Glomerular visceral epithelial cell (primary cell): Measurements from ENCODE around the gene EIF3F.

Experiments
- DNase-seq: peaks from one replicate; pipeline ENCODE4 v3.0.0-alpha.2; 2016; ENCODE audit errors: extremely low spot score

EIF3F gene, protein sequence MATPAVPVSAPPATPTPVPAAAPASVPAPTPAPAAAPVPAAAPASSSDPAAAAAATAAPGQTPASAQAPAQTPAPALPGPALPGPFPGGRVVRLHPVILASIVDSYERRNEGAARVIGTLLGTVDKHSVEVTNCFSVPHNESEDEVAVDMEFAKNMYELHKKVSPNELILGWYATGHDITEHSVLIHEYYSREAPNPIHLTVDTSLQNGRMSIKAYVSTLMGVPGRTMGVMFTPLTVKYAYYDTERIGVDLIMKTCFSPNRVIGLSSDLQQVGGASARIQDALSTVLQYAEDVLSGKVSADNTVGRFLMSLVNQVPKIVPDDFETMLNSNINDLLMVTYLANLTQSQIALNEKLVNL

DNA sequence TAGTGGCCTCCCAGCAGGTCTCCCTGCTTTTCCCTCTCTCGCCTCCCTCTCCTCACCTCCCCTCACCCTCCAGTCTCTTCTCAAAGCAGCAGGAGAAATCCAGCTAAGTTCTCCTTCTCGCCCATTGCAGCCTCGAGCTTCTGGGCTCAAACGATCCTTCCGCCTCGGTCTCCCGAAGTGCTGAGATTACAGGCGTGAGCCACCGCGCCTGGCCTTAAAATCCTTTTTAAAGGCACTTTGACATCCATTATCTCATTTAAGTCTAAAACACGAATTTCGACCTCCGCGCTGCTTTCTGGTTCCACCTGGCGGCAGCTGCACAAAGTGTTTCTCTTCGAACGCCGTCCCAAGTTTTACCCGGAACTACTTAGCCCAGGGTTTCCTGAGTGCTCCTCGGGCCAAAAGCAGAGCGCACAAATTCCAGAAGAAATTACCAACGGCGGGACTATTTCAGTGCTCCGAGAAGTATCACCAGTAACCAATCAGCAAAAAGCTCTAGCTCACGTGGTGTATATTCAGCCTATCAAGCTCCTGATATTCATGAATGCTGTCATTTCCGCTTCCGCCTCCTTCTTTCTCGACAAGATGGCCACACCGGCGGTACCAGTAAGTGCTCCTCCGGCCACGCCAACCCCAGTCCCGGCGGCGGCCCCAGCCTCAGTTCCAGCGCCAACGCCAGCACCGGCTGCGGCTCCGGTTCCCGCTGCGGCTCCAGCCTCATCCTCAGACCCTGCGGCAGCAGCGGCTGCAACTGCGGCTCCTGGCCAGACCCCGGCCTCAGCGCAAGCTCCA is at the start of gene EIF3F:
Gene EIF3F (plus strand): TSS at position 570 of the 792 bp plus-strand sequence. CDS start 16 bp downstream, at position 586.
- peak; percentile 98 for DNase-seq

DNA sequence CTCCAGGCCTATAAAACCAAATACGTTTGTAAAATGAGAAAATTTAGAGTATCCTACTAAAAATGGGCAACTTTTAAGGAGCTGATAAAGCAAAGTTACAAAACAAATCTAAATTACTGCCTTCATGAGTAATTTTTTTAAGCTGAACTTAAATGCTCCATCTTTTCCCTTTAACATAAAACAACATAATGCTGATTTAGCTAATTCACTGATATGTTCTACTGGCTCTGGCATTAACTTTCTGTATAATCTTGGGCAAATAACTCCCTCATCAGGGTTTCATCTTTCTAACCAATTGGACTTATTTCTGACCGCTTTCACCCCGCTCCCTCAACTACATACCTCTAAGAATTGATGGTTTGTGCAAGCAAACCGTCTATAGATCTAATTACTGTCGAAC is 46.0 kb upstream of the EIF3F start:
- DNase-seq = no peak

DNA sequence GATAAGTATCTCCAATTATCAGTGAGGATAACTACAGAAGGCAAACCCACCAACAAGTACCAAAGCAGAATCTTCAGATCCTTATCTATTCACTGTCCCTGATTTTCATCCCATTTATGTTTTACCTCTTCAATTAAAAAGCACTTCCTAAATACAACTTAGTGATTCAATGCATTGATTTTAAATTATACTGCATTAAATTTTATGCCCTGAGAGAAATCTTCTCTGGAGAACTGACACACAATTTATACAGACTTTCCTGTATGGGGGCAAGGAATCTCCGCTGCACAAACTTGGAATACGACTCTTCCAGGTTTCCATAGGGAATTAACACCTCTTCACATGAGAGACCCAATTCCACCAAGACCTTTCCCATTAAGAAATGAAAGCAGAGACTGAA is 45.5 kb upstream of the EIF3F start, which contains the start of gene OR10A3:
Gene OR10A3 (minus strand): TSS at position 101 of the 400 bp plus-strand sequence. CDS start 2,188 bp downstream, outside the sequence.
- no peak for DNase-seq

DNA sequence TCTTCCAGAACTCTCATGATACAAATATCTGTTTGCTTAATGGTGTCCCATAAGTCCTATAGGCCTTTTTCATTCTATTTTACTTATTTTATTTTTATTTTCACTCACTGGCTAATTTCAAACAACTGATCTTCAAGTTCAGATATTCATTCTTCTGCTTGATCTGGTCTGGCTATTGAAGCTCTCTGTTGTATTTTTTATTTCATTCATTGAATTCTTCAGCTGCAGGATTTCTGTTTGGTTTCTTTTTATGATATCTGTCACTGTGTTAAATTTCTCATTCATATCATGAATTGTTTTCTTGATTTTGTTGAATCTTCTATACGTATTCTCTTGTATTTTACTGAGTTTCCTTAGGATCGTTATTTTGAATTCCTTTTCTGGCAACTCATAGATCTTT is 43.0 kb upstream of the EIF3F start:
- no peak for DNase-seq

DNA sequence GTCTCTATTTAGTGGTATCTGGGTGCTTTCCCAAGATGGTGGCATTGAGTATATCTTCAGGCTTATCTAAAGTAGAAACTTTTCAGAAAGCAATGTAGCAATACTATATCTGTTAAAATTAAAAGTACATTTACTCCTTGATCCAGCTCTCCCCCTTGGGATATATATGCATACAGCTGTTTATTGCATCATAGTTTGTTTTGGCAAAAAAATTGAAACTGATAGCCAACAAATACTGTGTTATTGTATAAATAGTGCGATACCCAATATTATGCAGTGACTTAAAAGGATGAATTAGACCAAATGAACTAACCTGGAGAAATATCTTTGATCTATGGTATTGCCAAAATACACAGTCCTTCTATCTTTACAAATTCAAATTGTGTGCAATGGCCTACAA is 37.2 kb upstream of the EIF3F start:
- no peak for DNase-seq

DNA sequence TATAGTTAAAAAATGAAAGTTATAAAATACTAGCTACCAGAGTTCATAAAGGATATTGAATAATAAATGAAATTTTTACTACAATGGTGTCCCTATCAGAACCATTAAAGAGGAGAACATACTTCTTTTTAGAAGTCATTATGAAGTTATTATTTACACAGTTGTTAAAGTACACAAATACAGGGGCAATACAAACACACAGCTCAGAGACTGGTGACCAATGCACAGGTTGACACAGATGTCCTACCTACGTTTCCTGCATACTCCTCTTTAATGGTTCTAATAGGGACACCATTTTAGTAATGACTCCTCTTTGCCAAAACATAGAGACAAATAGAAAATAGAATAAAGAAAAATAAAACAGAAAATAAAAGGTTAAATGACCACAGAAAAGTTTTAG is 31.9 kb upstream of the EIF3F start:
- no peak for DNase-seq

DNA sequence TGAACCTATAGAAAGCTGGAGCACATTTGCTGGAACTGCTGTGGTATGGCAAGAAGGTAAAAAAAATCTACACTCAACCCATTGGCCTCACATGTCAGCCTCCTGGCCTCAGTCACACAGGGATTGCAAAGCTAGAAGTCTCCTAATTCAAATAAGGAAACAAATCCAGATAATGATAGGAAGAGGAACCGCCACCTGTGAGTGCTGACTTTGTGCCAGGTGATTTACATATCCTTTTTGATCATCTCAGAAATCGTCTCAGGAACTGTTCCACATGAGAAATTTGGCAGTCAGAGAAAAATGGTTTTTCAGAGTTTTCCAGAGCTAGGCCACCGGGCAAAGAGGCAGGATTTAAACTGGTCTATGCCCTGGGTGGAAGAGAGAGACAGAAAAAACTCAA is 22.9 kb upstream of the EIF3F start:
- DNase-seq = no peak

DNA sequence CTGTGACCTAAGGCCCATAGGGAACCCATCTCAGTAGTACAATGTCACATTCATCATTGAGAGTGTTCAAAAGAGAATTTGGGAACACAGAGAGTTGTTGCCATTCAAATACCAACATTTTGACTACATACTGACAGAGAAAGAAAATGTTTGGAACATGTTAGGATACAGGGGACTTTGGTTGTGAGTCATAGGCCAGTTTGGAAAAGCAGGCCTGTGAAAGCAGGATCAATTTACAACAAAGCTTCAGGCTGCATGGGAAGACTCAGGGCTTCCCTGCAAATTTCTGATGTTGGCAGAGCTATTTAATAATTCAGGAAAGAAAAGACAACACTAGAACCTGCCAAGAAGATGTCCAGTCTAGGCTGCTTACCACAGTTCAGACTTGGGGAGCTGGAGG is 22.3 kb upstream of the EIF3F start:
- no peak for DNase-seq

DNA sequence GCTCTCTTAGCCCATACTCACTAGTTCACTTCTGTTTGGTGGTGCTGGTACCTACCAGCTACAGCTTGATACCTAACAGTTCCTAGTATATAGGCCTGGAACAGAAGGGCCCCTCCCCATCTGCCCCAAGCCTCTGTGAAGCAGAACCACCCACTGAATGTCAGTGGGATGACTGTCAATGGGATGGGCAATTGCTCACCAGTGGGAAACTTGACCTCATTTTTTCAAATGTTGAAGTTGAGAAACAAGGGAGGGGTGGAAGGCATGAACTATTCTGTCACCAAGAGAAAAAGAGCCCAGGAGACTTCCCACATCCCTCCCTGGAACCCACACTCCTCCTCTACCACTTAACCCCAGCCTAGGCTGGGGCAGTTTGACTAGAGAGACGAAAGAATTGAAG is 21.8 kb upstream of the EIF3F start, which contains the start of gene NLRP10:
Gene NLRP10 (minus strand): TSS at position 62 of the 400 bp plus-strand sequence. CDS start 1,952 bp downstream, outside the sequence.
- no peak for DNase-seq

DNA sequence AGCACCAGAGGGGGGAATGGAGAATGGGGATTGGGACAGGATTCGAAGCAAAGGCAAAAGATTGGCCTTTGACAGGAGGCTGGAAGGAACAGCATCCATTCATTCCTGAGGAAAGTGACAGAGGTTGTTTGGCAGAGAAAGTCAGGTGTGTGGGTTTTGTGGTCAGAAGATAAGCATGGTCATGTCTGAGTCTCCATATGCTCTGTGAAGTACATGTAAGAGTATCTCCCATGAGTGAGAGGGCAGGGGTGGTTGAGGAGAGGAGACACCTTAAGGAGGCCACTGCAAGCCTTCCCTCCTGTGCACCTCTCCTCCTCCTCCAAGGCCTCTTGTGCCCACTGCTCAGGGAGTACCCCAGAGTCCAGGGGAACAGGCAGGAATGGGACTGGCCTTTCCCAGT is 20.0 kb upstream of the EIF3F start:
- no peak for DNase-seq

DNA sequence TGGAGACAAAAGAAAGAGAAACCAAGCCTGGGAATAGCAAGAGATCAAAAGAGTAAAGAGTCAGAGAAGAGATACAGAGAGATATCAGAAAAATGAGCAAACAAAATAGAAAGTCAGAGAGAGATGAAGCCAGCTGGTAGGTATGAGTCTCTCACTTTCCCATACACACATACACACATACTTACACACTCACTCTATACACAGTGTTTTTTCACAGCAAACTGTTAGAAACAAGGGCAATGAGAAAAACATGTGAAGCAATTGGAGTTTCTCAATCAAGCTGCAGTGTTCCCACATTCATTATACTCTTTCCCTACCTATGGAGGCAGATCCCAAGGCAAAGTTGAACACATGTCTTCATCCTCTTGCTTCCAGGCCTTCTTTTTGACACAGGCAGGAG is 19.3 kb upstream of the EIF3F start:
- DNase-seq = no peak

DNA sequence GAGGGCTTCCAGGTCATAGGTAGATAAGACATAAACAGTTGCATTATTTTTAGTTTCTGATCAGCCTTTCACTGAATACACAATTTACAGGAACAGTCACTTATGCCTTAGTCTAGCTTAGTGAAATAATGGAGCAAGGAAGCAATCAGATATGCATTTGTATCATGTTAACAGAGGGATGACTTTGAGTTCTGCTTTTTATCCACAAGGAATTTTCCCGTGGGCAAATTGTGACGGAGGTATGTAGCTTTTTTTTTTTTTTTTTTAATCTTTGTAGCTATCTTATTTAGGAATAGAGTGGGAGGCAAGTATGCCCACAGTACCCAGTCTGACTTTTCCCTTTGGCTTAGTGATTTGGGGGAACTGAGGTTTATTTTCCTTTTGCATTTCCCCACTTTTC is 18.5 kb upstream of the EIF3F start:
- no peak for DNase-seq

DNA sequence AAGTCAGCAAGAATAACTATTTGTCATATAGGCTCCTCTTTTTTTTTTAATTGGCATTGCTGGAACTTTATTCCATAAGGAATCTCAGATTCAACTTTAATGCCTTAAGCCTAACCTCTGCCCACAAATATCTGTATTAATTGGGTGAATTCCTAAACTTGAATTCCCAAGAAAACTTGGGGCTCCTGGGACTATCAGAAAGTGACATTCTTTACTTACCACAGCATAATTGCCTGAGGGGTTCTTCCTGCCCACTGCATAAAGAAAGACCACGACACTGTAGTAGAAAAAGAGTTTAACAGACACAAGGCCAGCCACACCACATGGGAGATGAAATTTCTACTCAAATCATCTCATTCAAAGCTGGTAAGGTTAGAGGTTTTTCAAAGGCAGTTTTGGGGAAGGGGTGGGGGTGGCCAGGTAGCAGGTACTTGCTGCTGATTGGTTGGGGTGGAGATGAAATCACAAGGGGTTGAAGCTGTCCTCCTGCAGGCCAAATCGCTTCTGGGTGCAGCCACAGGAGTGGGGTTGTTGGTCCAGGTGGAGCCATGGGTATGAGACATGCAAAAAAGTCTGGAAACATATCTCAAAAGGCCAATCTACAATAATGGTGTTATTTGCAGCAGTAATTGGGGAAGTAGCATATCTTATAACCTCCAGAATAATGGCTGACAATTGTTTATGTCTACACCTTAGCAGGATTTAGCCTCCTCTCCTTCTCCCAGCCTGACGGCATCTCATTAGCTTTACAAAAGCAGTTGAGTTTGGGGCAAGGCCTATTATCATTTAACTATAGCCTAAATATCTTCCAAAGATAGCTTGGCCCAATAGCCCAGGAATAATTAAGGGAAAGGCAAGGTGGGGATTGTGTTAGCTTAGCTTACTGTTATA is 17.1 kb upstream of the EIF3F start:
- no peak for DNase-seq

DNA sequence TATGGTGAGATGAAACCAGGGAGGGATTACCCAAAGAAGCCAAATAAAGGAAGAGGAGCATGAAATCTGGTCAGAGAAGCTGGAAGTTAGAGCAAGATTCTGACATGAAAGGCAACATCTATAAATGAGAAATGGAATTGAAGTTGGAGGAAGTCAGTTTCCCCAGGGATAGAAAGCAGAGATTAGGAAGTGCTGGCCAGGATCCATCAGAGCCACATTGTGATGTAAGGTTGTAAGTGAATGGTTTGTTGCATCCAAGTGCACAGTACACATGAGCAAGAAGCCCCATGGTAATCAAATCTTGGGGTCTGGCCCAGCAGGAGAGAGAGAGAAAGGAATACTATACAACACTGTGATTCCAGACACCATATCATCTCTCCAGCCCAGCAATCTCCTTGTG is 15.3 kb upstream of the EIF3F start:
- no peak for DNase-seq

DNA sequence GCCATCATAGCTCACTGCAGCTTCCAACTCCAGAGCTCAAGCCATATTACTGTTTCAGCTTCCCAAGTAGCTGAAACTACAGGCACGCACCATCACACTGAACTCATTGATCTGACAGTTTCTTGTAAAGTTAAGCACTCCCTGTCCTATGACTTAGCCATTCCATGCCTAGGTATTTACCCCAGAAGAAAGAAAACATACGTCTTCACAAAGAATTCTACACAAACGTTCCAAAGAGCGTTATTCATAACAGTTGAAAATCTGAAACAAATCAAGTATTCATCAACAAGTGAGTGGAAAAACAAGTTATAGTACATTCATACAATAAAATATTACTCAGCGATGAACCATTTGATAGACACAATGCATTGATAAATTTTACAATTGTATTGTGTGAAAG is 14.1 kb upstream of the EIF3F start:
- DNase-seq = no peak

DNA sequence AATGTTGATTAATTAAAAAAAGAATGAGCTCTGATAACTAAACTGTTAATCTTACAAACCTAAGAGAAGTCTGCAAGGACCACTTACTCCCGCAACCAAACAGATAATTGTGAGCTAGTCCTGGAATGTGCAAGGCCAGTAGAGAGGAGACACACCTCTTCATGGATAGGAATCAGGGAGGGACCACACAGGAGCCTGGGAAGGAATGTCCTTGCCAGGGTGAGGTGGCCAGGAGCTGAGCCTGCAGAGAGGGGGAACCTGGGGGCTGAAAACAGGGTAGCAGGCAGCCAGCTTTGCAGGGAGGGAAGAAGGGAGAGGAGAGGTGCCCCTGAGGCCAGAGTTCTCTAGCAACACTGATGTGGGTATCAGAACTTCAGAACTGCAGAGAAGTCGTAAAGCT is 12.5 kb upstream of the EIF3F start:
- no peak for DNase-seq

DNA sequence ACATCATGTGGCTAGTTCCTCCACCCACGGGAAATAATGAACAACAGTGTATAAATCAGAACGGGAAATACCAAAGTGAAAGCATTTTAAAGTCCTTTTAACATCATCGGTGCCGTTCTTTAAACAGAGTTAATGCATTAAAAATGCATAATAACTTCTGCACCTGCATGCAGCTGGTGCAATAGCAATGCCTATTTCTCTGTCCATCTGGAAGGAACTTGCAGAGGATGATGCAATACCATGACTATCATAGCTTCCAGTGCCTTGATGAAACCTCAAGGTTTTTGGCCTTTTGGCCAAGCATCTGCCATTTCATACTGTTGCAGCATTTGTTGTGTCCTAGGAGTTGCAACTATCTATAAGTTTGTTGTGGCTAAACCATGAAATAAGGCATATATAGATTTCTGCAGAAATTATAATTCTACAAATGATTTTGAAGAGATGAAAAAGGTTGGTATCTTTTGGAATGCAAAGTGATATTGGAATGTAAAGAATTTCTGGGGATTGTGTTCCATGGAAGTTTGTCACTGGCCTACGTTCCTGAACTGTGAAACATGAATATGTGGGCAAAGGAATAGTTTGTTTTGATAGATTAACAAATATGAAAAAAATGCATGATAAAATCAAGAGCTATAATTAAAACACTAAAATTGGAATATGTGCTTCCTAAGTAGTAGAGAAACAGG is 9.8 kb upstream of the EIF3F start:
- DNase-seq = peak; percentile 48

DNA sequence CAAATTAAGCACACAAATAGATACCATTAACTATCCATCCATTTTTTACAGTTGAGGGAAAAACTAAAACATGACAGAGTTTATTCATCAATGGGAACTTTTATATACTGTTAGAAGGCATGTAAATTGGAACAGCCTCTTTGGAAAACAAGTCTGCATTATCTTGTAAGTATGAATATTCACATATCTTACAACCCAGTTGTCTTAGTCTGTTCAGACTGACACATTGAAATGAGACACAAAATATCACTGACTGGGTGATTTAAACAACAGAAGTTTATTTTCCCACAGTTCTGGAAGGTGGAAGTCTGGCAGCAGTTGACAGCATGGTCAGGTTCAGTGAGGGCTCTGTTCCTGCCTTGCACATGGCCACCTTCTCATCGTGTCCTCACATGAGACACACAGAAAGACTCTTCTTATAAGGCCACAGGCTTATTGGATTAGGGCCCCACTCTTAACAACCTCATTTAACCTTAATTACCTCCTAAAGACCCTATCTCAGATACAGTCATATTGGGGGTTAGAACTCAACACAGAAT is 5.4 kb upstream of the EIF3F start:
- DNase-seq = no peak

DNA sequence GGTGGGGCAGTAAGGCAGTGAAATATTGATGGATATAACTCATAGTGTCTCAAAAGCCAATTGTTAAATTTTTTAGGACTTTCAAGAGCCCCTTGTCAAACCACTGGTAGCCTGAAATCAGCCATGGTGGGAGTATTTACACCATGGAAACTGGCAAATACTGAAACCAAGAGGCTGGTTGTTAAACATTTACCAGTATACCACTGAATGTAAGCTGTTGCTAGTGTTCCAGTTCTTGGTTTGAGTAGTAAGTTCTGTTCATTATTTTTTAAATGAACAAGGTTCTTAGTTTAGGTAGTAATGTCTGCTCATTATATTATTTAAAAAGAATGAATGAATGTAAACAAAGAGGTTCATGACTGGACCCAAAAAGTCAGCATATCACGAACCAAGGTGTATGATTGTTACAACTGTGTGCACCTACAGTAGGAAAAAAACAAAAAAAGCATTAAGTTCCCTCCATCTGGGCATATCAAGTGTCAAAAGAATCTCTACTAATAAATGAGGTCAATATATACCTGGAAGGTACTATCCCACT is 4.5 kb upstream of the EIF3F start:
- no peak for DNase-seq

DNA sequence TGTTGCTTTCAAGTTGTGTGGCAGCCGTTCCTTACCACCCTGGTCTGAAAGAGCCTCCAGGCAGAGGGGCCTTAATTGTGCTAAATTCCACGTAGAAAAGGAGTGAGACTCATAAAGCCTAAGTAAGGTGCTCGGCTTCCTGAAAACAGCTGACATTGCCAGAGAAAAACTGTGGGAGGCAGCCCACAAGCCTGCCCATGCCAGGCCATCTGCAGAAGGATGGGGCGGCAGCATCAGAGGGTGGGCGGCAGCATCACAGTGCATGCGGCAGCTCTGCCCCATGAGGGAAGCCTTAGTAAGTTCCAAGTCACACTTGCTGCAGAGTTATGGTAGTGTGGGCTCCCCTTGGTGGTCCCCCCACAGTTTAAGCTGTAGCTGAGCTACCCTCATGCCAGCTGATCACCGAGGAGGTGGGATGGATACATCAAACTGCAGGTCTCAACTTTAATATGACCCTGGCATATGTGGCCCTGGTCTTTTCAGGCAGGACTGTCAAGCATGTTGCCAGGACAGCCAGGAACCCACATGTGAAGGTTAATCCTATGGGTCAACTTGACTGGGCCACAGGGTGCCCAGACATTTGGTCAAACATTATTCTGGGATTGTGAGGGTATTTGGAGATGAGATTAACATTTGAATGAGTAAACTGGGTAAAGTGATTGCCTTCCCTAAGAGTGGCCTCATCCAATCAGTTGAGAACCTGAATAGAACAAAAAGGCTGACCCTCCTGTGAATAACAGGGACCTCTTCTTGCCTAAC is 3.1 kb upstream of the EIF3F start:
- DNase-seq = no peak
